A549 treated with ZK216348 at 1 μM for 4 hours (cell line): ENCODE results near the gene SCAPER. TPM values are rescaled to one million over a fixed set of nuclear protein-coding genes. Genes with fewer than 3 reads are reported as not detected.

Source experiments
- total RNA-seq: library from RNA; stranded (reverse); fragments of 200-300 nt; extraction: Qiagen RNA extraction; gene quantifications from 5 replicates; pipeline ENCODE4 v1.2.3, GENCODE V29; 2022; ENCODE audit warnings: low read depth

The SCAPER gene, protein sequence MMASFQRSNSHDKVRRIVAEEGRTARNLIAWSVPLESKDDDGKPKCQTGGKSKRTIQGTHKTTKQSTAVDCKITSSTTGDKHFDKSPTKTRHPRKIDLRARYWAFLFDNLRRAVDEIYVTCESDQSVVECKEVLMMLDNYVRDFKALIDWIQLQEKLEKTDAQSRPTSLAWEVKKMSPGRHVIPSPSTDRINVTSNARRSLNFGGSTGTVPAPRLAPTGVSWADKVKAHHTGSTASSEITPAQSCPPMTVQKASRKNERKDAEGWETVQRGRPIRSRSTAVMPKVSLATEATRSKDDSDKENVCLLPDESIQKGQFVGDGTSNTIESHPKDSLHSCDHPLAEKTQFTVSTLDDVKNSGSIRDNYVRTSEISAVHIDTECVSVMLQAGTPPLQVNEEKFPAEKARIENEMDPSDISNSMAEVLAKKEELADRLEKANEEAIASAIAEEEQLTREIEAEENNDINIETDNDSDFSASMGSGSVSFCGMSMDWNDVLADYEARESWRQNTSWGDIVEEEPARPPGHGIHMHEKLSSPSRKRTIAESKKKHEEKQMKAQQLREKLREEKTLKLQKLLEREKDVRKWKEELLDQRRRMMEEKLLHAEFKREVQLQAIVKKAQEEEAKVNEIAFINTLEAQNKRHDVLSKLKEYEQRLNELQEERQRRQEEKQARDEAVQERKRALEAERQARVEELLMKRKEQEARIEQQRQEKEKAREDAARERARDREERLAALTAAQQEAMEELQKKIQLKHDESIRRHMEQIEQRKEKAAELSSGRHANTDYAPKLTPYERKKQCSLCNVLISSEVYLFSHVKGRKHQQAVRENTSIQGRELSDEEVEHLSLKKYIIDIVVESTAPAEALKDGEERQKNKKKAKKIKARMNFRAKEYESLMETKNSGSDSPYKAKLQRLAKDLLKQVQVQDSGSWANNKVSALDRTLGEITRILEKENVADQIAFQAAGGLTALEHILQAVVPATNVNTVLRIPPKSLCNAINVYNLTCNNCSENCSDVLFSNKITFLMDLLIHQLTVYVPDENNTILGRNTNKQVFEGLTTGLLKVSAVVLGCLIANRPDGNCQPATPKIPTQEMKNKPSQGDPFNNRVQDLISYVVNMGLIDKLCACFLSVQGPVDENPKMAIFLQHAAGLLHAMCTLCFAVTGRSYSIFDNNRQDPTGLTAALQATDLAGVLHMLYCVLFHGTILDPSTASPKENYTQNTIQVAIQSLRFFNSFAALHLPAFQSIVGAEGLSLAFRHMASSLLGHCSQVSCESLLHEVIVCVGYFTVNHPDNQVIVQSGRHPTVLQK (N-terminal part only)
- 3.0 to 4.5 TPM (median 3.6 TPM) in 5 replicates for total RNA-seq

DNA sequence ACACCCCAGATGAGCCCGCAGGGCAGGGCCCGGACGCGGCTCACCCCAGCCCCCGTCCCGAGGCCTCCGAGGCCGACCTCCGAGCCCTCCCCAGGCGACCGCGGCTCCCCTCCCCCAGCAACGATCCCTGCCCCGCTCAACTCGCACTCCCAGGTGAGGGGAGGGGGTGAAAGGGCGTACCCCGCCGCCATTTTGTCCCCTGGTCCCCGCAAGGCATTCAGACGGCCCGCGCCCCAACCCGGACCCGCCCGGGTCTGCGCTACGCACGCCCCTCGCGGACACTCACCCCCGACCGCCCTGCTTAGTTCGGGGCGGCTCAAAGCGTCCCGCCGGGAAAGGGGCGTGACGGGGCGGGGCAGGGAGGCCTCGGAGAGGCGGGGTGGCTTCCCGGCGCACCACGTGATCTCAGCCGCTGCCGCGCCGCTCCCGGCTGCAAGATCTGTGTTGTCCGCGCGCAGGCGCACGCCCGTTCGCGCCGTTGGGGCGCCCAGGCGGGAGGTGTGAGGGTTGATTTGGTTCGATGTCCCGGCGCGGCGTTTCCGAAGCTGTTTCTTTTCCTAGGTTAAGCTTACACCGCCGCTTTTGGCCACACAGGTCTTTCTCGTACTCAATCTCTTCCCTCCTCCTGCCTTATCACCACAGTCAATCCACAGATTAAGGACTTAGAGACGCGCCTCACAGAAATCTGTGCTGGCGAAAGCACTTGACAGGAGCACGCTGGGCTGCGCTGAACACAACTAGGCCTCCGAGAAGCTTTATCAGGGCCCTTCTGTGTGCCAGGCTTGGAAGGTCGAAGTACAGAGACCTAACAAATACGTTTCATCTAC lies at the start of gene SCAPER:
SCAPER (minus strand) TSS at position 328 of the 827 bp plus-strand sequence. CDS start 21,523 bp downstream, outside the sequence.

DNA sequence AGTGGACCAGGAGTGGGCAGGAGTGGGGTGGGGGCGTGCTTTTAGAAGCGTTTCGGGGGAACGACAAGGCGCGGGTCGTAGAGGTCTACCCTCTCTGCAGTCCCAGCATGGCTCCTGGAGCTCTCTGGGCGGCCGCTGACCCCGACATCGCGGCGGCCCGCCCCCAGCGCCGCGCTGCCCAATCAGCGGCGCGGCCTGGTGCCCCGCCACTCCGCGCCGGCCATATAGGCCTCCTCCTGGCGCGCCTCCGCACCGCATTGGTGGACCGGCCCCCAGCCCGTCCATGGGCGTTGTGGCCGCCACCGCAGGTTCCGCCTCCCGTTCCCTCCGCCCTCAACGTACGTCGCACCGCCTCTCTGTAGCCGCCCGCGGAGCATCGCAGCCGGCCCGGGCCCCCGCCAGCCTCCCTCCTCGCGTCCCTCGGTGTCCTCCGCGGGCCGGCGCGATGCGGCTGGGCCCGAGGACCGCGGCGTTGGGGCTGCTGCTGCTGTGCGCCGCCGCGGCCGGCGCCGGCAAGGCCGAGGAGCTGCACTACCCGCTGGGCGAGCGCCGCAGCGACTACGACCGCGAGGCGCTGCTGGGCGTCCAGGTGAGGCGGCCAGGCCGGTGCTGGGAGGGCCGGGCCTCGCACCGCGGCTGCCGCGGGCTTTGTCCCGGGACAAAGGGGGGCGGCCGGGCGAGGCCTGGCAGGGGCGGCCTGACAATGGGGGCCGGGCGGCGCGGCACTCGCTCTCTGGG lies 26.4 kb upstream of the SCAPER start, which contains the start of gene RCN2:
RCN2 (plus strand) TSS at position 353 of the 738 bp plus-strand sequence; CDS start at position 446, 93 bp downstream.

DNA sequence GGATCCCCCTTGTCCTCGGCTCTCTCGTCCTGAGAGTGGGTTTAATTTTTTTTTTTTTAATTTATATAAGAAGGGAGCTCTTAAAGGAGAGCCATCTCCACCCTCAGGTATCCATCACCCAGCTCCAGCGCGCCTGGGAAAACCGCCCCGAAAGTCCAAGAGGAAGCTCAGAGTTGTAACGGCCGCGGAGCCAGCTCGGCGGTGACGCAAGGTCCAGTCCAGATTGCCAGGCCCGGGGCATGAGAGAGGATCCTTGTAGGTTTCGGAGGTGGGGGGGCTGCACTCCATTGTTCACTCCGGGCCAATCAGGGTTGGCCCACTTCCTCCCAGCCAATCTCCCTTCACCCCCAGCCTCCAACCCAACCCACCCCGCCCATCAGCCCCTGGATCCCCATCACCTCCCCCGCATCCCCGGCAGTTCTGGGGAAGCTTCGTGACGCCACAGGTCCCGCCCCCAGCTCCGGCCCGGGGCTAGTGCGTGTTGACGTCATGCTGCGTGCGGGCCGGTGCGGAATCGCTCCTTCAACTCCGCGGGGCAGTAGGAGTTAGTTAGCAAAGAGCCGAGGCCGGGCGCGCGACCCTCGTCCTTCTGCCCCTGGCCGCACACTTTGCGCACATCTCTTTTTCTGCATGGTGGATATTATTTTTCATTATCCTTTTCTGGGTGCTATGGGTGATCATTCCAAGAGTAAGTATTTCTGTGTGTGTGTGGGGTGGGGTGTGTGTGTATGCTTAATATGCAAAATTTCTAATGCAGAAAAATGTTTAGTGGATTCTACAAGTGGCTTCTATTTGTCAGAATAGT lies 568.7 kb downstream of the SCAPER start, which contains the start of gene ISL2:
ISL2 (plus strand) TSS at position 520 of the 805 bp plus-strand sequence; CDS start at position 631, 111 bp downstream.

DNA sequence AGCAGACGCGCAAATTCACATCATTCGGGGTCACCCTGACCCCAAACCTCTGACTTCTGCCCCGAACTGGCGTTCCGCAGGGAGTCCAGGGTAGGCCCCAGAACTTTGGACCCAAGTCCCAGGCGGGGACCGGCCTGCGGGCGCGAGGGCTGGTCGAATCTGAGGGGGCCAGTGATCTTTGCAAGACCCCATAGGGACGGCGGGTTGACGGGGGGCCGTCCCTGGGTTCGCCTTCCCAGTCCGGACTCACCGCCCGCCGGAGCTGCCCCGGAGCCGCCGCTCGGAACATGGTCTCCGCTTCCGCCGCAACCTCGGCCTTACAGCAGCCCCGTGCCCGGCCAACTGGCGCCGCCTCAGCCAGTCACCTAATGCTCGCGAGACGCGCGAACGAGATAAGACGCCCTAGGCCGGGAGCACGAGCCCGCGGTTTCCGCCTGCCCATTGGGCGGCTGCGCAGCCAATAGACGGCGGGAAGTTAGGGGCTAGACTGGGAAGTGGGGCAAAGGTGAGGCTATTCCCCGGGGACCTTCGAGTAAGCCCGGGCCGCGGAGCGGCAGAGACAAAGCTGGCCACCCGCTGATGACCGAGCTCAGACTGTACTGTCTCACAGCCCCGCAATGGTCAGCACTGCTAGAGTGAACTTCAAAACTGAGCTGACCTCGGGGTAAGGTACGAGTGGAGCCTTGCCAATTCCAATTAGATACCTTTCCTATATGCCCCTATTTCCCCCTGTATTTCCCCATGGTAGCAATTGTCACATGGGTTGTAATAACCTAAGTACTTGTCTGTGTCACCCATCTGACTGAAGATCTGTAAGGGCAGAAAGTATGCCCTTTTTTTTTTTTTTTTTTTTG lies 593.8 kb downstream of the SCAPER start, which contains the start of gene ETFA:
ETFA (minus strand) TSS at position 370 of the 854 bp plus-strand sequence; CDS start at position 289, 81 bp downstream.

Other genes starting within 250 kb of the SCAPER start
- 43.8 to 79.0 TPM (median 65.9 TPM) in 5 replicates for gene RCN2, start 26.4 kb upstream of the SCAPER start, total RNA-seq
- gene PSTPIP1, start 89.8 kb upstream of the SCAPER start, total RNA-seq, result not detected in 5 replicates
- gene TSPAN3, start 165.8 kb upstream of the SCAPER start, total RNA-seq, result 356 to 475 TPM (median 426 TPM) in 5 replicates